Anterior cingulate cortex (tissue), 58 donors: ENCODE results near the gene CLEC16A.
A peak's percentile ranks its signal among the peaks of the same experiment; 100 is the strongest.
"Not testable (repeated sequence)": the region's sequence is repeated elsewhere in the genome, so short reads cannot be mapped to it uniquely, and the experiment has no call there.

Experiments used
- DNase-seq, 58 donors: peaks; one replicate each; lab custom pipeline; 2025; lab: John Stamatoyannopoulos, UW

CLEC16A gene

DNA sequence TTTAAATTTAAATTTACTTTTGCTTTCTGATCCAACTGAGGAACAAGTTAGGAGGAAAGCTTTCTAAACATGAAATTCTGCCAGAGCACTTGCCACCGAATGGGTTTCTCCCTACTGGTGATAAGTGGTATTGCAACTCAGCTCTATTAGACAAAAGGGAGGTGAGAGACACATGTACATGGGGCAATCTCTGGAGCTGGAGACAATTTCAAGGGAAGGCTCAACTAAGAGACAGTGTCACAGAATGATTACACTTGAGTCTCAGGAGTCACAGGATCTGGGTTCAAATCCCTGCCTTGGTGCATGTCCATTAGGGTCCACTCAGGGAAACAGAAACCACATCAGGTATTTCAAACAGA, 274.2 kb downstream of the CLEC16A start:
- DNase-seq = no peak

DNA sequence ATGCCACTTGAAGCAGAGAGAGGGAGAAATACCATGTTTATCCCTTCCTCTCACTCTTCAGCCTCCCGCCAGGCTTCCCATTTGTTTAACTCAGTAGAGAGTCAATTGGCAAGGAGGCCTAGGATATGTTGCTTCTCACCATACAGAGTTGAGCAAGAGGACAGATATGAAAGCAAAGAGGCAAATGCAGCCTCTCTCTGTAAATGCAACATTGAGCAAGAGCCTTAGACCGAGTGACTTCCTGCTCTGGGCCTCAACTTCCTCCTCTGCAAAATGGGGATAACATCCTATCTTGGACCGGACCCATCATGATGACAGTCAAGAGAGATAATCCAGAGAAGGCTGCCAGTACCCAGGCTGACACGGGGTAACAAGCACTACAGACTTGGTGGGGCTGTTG, 274.8 kb downstream of the CLEC16A start:
- no peak for DNase-seq

DNA sequence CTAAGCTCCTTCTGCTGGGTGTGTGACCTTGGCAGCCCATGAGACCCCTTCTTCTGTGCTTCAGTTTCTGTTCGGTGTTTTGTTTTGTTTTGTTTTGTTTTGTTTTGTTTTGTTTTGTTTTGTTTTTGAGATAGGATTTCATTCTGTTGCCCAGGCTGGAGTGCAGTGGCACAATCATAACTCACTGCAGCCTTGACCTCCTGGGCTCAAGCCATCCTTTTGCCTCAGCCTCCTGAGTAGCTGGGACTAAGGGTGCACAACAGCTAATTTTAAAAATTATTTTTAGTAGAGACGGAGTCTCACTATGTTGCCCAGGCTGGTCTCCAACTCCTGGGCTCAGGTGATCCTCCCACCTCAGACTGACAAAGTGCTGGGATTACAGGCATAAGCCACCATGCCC, 276.1 kb downstream of the CLEC16A start:
- DNase-seq = not testable (repeated sequence)

DNA sequence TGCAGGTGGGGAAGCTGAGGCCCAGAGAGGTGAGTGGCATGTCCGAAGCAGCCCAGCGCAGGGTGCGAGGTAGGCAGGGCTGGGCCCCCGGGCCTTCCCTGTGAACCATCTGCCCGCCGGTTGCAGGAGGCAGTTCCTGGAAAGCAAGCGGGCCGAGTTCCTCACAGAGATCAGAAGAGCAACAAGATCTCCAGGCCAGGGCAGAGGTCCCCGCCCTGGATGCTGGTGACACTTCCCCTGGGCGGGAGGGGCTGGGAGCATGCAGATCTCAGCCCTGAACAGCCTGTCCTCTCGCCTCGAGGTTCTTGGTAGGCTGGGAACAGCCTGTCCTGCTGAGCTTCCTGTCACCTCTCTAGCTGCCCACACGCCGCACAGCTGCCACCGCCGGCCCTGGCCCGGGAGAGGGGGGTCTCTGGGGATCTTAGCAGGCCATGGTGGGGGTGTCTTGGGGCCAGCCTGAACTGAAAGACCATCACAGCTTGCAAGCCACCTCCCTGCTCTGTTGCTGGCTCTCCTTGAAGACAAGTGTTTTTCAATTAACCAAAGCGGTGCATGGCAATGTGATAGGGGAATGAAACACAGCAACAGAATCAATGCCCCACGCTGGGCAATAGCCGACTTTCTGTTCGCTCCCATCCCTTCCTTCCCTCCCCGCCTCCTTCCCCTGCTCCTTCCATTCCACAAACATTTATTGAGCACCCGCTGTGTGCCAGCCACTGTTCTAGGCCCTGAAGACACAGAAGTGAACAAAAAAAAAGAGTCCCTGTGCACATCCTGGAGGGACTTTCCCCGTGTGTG, 279.9 kb downstream of the CLEC16A start:
- DNase-seq = peak in 8 of 58 donors; percentile 2 to 66 (median 14)

DNA sequence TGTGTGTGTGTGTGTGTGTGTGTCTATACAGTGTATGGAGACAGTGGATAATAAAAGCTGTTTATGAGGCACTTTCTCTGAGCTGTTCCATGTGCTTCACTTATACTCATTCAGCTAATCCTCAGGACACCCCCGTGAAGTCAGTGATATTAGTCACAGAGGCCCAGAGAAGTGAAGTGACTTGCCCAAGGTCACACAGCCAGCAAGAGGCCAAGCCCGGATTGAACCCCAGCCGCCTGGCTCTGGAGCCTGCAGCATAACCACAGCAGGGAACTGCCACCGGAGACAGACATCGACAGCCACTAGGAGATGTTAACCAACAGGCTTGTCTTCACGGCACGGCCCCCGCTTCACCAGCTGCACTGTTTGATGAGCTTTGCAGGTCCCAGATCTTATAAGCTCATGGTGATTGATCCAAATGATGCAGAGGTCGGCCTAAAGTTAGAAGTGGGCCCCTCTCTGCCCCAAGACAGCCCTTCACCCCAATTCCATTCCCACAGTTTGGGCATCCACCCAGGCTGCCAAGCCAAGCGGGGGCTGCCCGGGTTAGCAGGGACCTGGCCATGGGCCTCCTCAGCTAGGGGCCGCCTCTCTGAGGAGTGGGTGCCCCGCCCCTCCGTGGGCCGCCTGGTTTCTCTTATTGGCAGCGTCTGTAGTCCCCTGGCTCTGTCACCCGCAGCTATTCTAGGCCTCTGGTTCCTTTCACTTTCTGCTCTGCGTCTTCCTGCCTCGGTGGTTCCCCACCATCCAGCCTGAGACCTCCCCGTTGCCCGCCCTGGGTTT, 280.7 kb downstream of the CLEC16A start:
- DNase-seq = no peak

DNA sequence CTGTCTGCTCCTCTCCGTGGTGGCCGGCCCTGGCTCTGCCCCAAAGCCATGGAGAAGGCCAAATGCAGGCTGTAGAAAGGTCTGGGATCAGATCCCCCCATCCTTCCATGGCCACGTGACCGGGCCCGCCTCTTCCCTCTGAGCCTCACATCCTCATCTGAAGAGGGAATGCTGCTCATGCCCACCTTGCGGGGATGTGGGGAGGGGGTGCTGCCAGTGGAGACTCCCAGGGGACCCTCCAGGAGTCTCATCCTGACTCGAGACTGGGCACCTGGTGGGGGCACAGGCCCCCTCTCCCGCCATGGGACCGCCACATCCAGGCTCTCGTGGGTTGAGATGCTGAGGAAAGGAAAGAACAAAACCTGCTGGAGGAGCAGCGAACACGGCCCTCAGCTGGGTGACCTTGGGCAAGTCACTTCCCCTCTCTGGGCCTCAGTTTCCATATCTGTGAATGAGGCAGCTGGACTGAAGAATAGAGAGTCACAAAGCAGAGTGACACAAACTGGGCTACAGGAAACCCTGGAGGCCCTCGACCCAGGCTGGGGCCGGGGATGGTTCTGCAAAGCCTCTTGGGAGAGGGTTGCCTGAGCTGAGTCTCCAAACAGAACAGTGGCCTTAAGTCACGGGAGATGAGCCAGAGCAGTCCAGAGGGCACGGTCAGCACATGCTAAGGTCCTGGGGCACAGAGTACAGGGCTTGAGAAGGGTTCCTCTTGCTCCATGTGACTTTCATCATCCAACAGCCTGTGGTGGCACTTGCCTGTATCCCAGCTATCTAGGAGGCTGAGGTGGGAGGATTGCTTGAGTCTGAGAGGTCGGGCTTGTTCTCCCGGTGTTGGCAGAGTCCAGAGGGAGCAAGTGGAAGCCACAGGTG, 281.5 kb downstream of the CLEC16A start:
- no peak for DNase-seq

DNA sequence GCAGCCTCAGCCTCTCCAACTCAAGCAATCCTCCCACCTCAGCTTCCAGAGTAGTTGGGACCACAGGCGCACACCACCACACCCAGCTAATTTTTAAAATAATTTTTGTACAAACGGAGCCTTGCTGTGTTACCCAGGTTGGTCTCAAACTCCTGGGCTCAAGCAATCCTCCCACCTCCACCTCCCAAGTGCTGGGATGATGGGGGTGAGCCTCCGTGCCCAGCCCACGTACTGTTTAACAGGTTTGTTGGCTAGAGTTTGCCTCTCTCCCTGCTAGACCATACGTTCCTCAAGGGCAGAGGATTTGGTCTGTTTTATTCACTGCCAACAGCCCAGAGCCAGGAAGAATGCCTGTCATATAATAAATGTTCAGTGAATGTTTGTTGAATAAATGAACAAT, 285.1 kb downstream of the CLEC16A start:
- no peak for DNase-seq

DNA sequence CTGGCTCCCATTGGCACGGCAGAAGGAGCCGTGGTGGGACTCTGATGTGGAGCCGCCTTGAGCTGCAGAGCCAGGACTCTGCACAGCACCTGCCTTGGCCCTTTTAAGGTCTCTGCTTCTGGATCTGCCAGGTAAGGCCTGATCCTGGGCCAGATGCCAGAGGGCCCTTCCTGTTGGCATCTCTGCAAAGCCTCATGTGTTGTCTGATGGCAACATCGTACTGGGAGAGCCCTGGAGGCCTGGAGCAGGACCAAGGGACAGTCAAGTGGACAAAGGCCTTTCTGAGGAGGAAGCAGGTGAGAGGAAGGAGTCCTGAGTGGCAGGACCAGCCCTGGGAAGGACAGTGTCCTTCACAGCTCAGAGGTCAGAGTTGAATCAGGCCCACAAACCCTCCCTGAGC, 285.5 kb downstream of the CLEC16A start:
- DNase-seq = no peak

DNA sequence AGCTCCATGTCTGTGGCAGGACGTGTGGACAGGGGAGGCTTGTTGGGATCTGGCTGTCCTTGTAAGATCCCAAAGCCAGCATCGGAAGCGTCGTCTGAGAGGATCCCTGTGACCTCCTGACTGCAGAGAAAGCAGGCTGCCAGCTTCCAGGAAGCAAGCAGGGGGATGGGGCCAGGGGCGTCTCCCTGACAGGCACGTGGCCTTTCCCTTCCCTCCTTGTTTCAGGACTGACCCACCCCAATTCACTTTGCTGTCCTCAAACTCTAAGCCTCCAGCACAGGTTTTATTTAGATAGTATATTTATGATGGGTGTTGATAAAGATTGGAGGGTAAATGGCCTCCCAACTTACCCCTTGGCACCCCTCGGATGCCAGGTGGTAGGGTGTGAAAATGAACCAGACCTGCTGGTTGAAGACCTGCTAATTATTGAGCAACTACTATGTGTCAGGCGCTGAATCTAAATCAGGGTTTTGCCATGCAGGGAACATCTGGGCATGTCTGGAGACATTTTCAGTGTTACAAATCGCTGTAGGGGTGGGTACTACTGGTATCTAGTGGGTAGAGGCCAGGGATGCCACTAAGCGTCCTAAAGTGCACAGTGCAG, 287.1 kb downstream of the CLEC16A start:
- no peak for DNase-seq
